HCT116 (cell line): ENCODE data around the gene RBM19. TPM values are rescaled to one million over a fixed set of nuclear protein-coding genes. Genes with fewer than 3 reads are reported as not detected.

Experiments used
- ATAC-seq: fragments of 200-7000 bp; cut with Tn5 transposase; 2 replicates; pipeline ENCODE4 v1.9.1; 2020; ENCODE audit warnings: mild to moderate bottlenecking, moderate library complexity
- BruUV-seq: library from RNA; stranded (reverse); fragments of 400-500 nt; replicated peaks from 2 replicates; lab custom pipeline; 2021; lab: Mats Ljungman, UMichigan
- CTCF ChIA-PET: fragments of 300-600 bp; sonication (Branson Sonifier 250); formaldehyde crosslinking; loops from one replicate; lab custom pipeline; 2021; ENCODE audit warnings: antibody characterized with exemption; lab: Charles Lee
- POLR2A ChIA-PET: fragments of 300-600, 350-600 bp; sonication (Branson Sonifier 250); formaldehyde crosslinking; loops from one replicate; lab custom pipeline; 2021; ENCODE audit warnings: antibody characterized with exemption; lab: Charles Lee
- RAD21 ChIA-PET, 2 experiments: fragments of 300-600 bp; sonication (Branson Sonifier 250); formaldehyde crosslinking; loops; one replicate each; lab custom pipeline; 2023; ENCODE audit warnings: low total read pairs in 2 of 2; ENCODE audit not compliant: uncharacterized antibody in 2 of 2, unreplicated experiment in 2 of 2, low non-redundant PET in 1 of 2; lab: Charles Lee
- DNase-seq: peaks from one replicate; pipeline ENCODE4 v3.0.0-alpha.2; 2010; ENCODE audit warnings: low read depth, low spot score
- H2AFZ ChIP-seq: fragments of 200-600 bp; shearing (Covaris generic), sonication (generic); 2 replicates; pipeline ENCODE4 v1.6.1; 2017; ENCODE audit warnings: low read depth, mixed run types, mixed read lengths, antibody characterized with exemption, low read length; ENCODE audit not compliant: poor library complexity, severe bottlenecking
- H3K27ac ChIP-seq: 2 replicates; pipeline ENCODE4 v1.5.1; 2012; ENCODE audit warnings: low read depth, low read length
- H3K27me3 ChIP-seq: fragments of 200-600 bp; sonication (generic); 2 replicates; pipeline ENCODE4 v1.6.1; 2016; ENCODE audit warnings: mixed run types, low read length, mixed read lengths; ENCODE audit not compliant: insufficient read depth
- H3K36me3 ChIP-seq, 2 experiments: fragments of 200-500 bp in 1 of 2; fragments of 200-600 bp in 1 of 2; sonication (Bioruptor generic) in 1 of 2; sonication (generic) in 1 of 2; 2 replicates each; pipeline versions ENCODE4 v1.5.1 to v1.6.1; 2014 to 2016; ENCODE audit warnings: low read length in 2 of 2, inconsistent platforms in 1 of 2, mixed read lengths in 1 of 2, mixed run types in 1 of 2; ENCODE audit not compliant: insufficient read depth in 2 of 2, control insufficient read depth in 1 of 2
- H3K4me1 ChIP-seq, 2 experiments: fragments of 200-600 bp in 1 of 2; sonication (generic) in 1 of 2; 2 replicates each; pipeline versions ENCODE4 v1.5.1 to v1.6.1; 2012 to 2017; ENCODE audit warnings: low read length in 2 of 2, inconsistent platforms in 1 of 2, mild to moderate bottlenecking in 1 of 2, mixed read lengths in 1 of 2, mixed run types in 1 of 2, moderate library complexity in 1 of 2; ENCODE audit not compliant: insufficient read depth in 2 of 2, control insufficient read depth in 1 of 2
- H3K4me2 ChIP-seq: fragments of 200-600 bp; sonication (generic); 2 replicates; pipeline ENCODE4 v1.6.1; 2017; ENCODE audit warnings: mixed run types, low read length, mixed read lengths
- H3K4me3 ChIP-seq, 2 experiments: fragments of 200-600 bp in 1 of 2; sonication (generic) in 1 of 2; replicated peaks in 1 of 2; 2 replicates each; pipeline ENCODE4 v1.5.1; 2011 to 2016; ENCODE audit warnings: low read length in 2 of 2, control low read depth in 1 of 2, low read depth in 1 of 2, mild to moderate bottlenecking in 1 of 2, mixed read lengths in 1 of 2, mixed run types in 1 of 2
- H3K79me2 ChIP-seq: fragments of 200-600 bp; sonication (generic); 2 replicates; pipeline ENCODE4 v1.6.1; 2017; ENCODE audit warnings: mild to moderate bottlenecking, mixed run types, low read length, moderate library complexity, mixed read lengths; ENCODE audit not compliant: insufficient read depth
- H3K9ac ChIP-seq: fragments of 200-600 bp; sonication (generic); 2 replicates; pipeline ENCODE4 v1.6.1; 2016; ENCODE audit warnings: low read length, mixed read lengths
- H3K9me2 ChIP-seq: fragments of 200-600 bp; sonication (generic), shearing (Covaris generic); 2 replicates; pipeline ENCODE4 v1.6.1; 2017; ENCODE audit warnings: mixed run types, mild to moderate bottlenecking, moderate library complexity; ENCODE audit not compliant: insufficient read depth
- H3K9me3 ChIP-seq, 2 experiments: fragments of 200-500 bp in 1 of 2; fragments of 200-600 bp in 1 of 2; sonication (Bioruptor generic) in 1 of 2; sonication (generic) in 1 of 2; 2 replicates each; pipeline ENCODE4 v1.6.1; 2014 to 2017; ENCODE audit warnings: low read length in 2 of 2, mixed read lengths in 2 of 2, inconsistent platforms in 1 of 2, low read depth in 1 of 2, mild to moderate bottlenecking in 1 of 2, mixed run types in 1 of 2, moderate library complexity in 1 of 2; ENCODE audit not compliant: control insufficient read depth in 1 of 2, insufficient read depth in 1 of 2
- H4K20me1 ChIP-seq: fragments of 200-600 bp; sonication (generic), shearing (Covaris generic); 2 replicates; pipeline ENCODE4 v1.6.1; 2017; ENCODE audit warnings: mixed run types, mild to moderate bottlenecking, moderate library complexity; ENCODE audit not compliant: insufficient read depth
- CBX3 ChIP-seq: IDR thresholded peaks from 2 replicates; pipeline ENCODE4 v1.6.1; 2012; ENCODE audit warnings: low read depth
- EGR1 ChIP-seq: IDR thresholded peaks from 2 replicates; pipeline ENCODE4 v1.6.1; 2012; ENCODE audit warnings: low read depth
- ELF1 ChIP-seq: IDR thresholded peaks from 2 replicates; pipeline ENCODE4 v1.6.1; 2012; ENCODE audit warnings: low read depth, borderline replicate concordance
- EZH2 ChIP-seq: fragments of 200-600 bp; sonication (generic); IDR thresholded peaks from 2 replicates; pipeline ENCODE4 v1.6.1; 2017; ENCODE audit warnings: antibody characterized with exemption, mixed run types
- JUND ChIP-seq: IDR thresholded peaks from 2 replicates; pipeline ENCODE4 v1.6.1; 2012
- POLR2A ChIP-seq: IDR thresholded peaks from 2 replicates; pipeline ENCODE4 v1.7.0; 2011; ENCODE audit warnings: borderline replicate concordance; ENCODE audit not compliant: insufficient read depth, insufficient read length; ENCODE audit errors: extremely low read depth
- POLR2AphosphoS5 ChIP-seq: IDR thresholded peaks from 2 replicates; pipeline ENCODE4 v1.6.1; 2011; ENCODE audit warnings: mild to moderate bottlenecking, low read depth, low read length, moderate library complexity
- SP1 ChIP-seq: IDR thresholded peaks from 2 replicates; pipeline ENCODE4 v1.6.1; 2012; ENCODE audit warnings: low read depth
- YY1 ChIP-seq: IDR thresholded peaks from 2 replicates; pipeline ENCODE4 v1.6.1; 2011; ENCODE audit warnings: low read length, low read depth, moderate library complexity, mild to moderate bottlenecking; ENCODE audit not compliant: insufficient replicate concordance; ENCODE audit errors: extremely low read depth
- ZFX ChIP-seq: fragments of 450-650 bp; IDR thresholded peaks from 2 replicates; pipeline ENCODE4 v1.6.1; 2017
- ZNF274 ChIP-seq: fragments of 200-500 bp; sonication (Bioruptor generic); IDR thresholded peaks from 2 replicates; pipeline ENCODE4 v1.6.1; 2014; ENCODE audit warnings: mild to moderate bottlenecking, low read depth, low read length, inconsistent platforms
- intact Hi-C: fragments of 100-400 bp; cut with micrococcal nuclease; formaldehyde crosslinking; loops from 2 replicates; pipeline ENCODE4 v1.10.0; 2022
- total RNA-seq: library from RNA; stranded (reverse); gene quantifications from one replicate; pipeline ENCODE4 v1.2.1, GENCODE V29; 2021; ENCODE audit not compliant: unreplicated experiment
- TF ChIP-seq, protein P1 (sequence below), 3 experiments: fragments of 200-600 bp in 1 of 3; sonication (generic) in 1 of 3; IDR thresholded peaks in 2 of 3; conservative IDR thresholded peaks in 1 of 3; 2 replicates each; pipeline ENCODE4 v1.5.1; 2012 to 2017; ENCODE audit warnings: low read depth in 2 of 3, low read length in 2 of 3, antibody characterized with exemption in 1 of 3, borderline replicate concordance in 1 of 3, control low read depth in 1 of 3, mild to moderate bottlenecking in 1 of 3, mixed read lengths in 1 of 3, mixed run types in 1 of 3, moderate library complexity in 1 of 3; ENCODE audit not compliant: insufficient read depth in 1 of 3
- TF ChIP-seq, protein P2 (sequence below): IDR thresholded peaks from 2 replicates; pipeline ENCODE4 v1.6.1; 2011; ENCODE audit warnings: mild to moderate bottlenecking, low read length, moderate library complexity; ENCODE audit not compliant: insufficient replicate concordance; ENCODE audit errors: extremely low read depth

Gene RBM19
- total RNA-seq, 1 experiment from 2014 or later = 30.7 TPM

GRCh38 chr12:113873740-113874139, 92.4 kb downstream of the RBM19 start:
- no peaks in the 10 kb centered on the region for H3K9me3 ChIP-seq
- H3K9ac ChIP-seq = no peak overlapping the region
- POLR2A ChIA-PET = no interaction called here
- BruUV-seq = no TSS peak
- no peaks in the 10 kb centered on the region for H3K36me3 ChIP-seq
- no peak for TF ChIP-seq ZFX
- TF ChIP-seq, protein P1, sequence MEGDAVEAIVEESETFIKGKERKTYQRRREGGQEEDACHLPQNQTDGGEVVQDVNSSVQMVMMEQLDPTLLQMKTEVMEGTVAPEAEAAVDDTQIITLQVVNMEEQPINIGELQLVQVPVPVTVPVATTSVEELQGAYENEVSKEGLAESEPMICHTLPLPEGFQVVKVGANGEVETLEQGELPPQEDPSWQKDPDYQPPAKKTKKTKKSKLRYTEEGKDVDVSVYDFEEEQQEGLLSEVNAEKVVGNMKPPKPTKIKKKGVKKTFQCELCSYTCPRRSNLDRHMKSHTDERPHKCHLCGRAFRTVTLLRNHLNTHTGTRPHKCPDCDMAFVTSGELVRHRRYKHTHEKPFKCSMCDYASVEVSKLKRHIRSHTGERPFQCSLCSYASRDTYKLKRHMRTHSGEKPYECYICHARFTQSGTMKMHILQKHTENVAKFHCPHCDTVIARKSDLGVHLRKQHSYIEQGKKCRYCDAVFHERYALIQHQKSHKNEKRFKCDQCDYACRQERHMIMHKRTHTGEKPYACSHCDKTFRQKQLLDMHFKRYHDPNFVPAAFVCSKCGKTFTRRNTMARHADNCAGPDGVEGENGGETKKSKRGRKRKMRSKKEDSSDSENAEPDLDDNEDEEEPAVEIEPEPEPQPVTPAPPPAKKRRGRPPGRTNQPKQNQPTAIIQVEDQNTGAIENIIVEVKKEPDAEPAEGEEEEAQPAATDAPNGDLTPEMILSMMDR (IDR thresholded peaks at IDR 0.05 in 2 of 3, conservative IDR thresholded peaks at IDR 0.05 in 1 of 3; ENCODE audit: borderline replicate concordance in 1 of 3, insufficient read depth in 1 of 3, low read depth in 2 of 3, low read length in 2 of 3) = no peak
- no peak for TF ChIP-seq SP1
- no peak for TF ChIP-seq ZNF274
- TF ChIP-seq POLR2A = no peak
- TF ChIP-seq EGR1 = no peak
- TF ChIP-seq ELF1 = no peak
- no peak for TF ChIP-seq YY1
- no peak for TF ChIP-seq JUND
- no peak for TF ChIP-seq CBX3
- no peak for TF ChIP-seq EZH2
- TF ChIP-seq, protein P2, sequence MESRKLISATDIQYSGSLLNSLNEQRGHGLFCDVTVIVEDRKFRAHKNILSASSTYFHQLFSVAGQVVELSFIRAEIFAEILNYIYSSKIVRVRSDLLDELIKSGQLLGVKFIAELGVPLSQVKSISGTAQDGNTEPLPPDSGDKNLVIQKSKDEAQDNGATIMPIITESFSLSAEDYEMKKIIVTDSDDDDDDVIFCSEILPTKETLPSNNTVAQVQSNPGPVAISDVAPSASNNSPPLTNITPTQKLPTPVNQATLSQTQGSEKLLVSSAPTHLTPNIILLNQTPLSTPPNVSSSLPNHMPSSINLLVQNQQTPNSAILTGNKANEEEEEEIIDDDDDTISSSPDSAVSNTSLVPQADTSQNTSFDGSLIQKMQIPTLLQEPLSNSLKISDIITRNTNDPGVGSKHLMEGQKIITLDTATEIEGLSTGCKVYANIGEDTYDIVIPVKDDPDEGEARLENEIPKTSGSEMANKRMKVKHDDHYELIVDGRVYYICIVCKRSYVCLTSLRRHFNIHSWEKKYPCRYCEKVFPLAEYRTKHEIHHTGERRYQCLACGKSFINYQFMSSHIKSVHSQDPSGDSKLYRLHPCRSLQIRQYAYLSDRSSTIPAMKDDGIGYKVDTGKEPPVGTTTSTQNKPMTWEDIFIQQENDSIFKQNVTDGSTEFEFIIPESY = no peak
- no peak for TF ChIP-seq POLR2AphosphoS5
- TF ChIP-seq, all 23 proteins: peak for 0
- no peaks in the 10 kb centered on the region for H4K20me1 ChIP-seq
- intact Hi-C loops = no loop called here
- ChIA-PET RAD21 (no interaction called here), CTCF (no interaction called here)
- H3K27ac ChIP-seq = no peak overlapping the region
- no peaks in the 10 kb centered on the region for H3K27me3 ChIP-seq
- H3K4me1 ChIP-seq = no peaks in the 10 kb centered on the region
- no peaks in the 10 kb centered on the region for H3K79me2 ChIP-seq
- H3K9me2 ChIP-seq = no peaks in the 10 kb centered on the region
- H2AFZ ChIP-seq = no peak overlapping the region
- DNase-seq (no peak), ATAC-seq (no peak)
- no peak overlapping the region for H3K4me3 ChIP-seq
- no peak overlapping the region for H3K4me2 ChIP-seq
